ENCODE results near the gene PHF13. TPM values are rescaled to one million over a fixed set of nuclear protein-coding genes. Genes with fewer than 3 reads are reported as not detected.

The PHF13 gene
- total RNA-seq: 10.9 and 12.4 TPM in 2 replicates

DNA sequence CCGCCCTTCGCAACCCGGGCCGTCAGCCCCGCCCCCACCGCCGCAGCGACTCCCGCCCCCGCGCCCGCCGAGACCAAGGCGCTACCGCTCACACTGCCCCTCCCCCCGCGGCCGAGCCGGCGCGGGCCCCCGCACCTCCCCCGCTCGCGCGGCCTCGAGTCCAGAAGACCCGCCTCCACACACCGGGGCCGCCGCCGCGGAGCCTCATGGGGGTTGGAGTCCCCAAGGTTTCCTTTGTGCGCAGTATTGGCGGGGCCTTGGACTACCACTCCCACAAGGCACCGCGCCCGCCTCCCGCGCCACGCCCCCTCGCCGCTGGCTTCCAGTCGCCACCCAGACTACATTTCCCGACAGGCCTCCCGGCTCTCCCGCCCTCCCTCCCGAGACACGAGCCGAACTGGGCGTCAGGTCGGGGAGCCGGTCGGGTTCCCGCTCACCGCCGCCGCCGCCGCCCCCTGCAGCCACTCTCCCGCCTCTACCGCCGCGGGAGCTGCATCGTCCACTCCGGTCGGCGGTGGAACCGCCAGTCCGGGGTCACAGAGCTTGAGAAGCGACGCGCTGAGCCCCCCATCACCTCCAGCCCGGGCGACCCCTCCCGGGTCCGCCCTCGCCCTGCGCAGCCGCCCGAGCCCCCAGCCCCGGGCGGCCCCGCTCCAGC is at the start of gene PHF13:
Gene PHF13, plus strand, starts transcription at position 371 of the 658 bp plus-strand sequence. CDS start 336 bp downstream, outside the sequence.

DNA sequence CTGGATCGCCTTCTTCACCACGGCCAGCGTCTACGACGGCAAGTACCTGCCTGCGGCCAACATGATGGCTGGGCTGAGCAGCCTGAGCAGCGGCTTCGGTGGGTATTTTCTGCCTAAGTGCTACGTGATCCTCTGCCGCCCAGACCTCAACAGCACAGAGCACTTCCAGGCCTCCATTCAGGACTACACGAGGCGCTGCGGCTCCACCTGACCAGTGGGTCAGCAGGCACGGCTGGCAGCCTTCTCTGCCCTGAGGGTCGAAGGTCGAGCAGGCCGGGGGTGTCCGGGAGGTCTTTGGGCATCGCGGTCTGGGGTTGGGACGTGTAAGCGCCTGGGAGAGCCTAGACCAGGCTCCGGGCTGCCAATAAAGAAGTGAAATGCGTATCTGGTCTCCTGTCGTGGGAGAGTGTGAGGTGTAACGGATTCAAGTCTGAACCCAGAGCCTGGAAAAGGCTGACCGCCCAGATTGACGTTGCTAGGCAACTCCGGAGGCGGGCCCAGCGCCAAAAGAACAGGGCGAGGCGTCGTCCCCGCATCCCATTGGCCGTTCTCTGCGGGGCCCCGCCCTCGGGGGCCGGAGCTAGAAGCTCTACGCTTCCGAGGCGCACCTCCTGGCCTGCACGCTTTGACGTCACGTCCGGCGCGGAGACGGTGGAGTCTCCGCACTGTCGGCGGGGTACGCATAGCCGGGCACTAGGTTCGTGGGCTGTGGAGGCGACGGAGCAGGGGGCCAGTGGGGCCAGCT is 34.0 kb upstream of the PHF13 start, which contains the start of gene ZBTB48:
Gene ZBTB48, plus strand, starts transcription at position 621 of the 745 bp plus-strand sequence. CDS start 616 bp downstream, outside the sequence.

DNA sequence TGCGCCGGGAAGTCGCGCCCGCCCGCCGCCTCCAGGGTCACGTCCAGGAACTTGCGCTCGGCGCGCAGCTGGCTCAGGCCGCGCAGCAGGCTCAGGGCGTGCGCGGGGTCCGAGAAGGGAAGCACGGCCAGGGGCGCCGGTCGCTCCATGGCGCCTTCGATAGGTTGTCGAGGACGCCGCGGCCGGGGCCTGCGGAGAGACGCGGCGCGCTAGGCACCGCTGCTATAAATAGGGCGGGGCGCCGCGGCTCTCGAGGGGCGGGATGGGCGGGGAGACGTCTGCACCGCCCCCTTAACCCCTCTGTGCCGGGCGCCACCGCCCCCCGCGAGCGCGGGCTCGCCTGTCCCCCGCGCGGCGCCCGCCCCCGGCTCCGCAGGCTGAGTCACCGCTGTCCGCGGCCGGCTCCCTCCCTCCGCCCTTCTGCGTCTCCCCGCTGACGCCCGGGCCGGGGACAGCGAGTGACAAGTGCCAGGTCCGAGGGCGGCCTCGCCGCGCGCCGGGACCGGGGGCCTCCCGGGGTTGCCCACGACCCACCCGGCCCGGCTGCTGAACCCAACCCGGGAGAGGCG is 10.8 kb upstream of the PHF13 start, which contains the start of gene KLHL21:
Gene KLHL21, minus strand, starts transcription at position 201 of the 569 bp plus-strand sequence. Its CDS starts 52 bp downstream, at position 149.

DNA sequence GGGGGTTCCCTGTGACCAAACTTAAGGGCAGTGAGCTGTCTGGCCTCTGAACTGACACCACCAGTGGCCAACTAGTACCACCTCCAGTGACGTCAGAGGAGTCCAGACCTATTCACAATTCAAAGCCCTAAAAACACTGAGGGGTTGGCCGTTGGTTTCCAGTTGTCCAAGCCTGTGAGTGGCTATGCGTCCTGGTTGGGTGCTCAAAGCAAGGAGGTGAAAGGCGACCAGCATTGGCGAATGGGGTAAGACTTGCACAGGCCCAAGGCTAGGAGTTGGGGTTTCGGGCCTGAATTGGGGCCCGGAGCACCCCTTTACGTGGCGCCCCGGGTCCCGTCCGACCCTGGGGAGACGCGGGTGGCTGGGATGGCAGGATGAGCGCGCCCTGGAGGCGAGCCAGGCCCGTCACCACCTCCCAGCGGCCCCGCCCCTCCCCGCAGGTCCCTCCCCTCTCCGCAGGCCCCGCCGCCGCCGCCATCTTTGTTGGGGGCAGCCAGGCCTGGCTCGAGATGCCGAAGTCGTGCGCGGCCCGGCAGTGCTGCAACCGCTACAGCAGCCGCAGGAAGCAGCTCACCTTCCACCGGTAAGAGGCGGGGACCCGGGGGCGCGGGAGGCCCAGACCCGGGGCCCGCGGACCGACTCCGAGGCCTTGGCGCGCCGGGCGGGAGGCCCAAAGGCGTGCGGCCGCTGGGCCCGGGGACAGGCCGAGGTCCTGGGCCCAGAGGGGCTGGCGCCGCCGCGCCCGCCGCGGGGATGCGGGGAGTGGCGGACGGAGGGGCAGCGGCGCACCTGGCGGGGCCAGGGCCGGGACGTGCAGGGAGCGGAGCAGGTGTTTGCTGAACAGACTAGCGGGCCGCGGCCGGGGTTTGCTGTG is 11.4 kb downstream of the PHF13 start, which contains the start of gene THAP3:
Gene THAP3, plus strand, starts transcription at position 159 of the 874 bp plus-strand sequence. Its CDS starts 351 bp downstream, at position 510.

Other genes with a start within 250 kb of the PHF13 start
- 15.9 and 26.6 TPM in 2 replicates for gene ACOT7, start 220.0 kb upstream of the PHF13 start, total RNA-seq
- gene HES2, start 193.8 kb upstream of the PHF13 start, total RNA-seq: 0.09 and 0.16 TPM in 2 replicates
- gene ESPN, start 189.0 kb upstream of the PHF13 start, total RNA-seq: 0.17 TPM in 1 of 2 replicates, not detected in the other
- 4.3 and 4.7 TPM in 2 replicates for gene TNFRSF25, start 147.6 kb upstream of the PHF13 start, total RNA-seq
- 11.2 and 15.4 TPM in 2 replicates for gene PLEKHG5, start 122.1 kb upstream of the PHF13 start, total RNA-seq
- gene NOL9, start 59.2 kb upstream of the PHF13 start, total RNA-seq: 10.1 and 11.8 TPM in 2 replicates
- gene TAS1R1, start 58.4 kb upstream of the PHF13 start, total RNA-seq: 0.16 and 0.17 TPM in 2 replicates
- 15.1 and 16.0 TPM in 2 replicates for gene ZBTB48, start 33.7 kb upstream of the PHF13 start, total RNA-seq
- gene KLHL21, start 10.9 kb upstream of the PHF13 start, total RNA-seq: 39.6 and 65.8 TPM in 2 replicates
- 17.3 and 18.4 TPM in 2 replicates for gene THAP3, start 11.1 kb downstream of the PHF13 start, total RNA-seq
- 36.3 and 62.0 TPM in 2 replicates for gene DNAJC11, start 88.1 kb downstream of the PHF13 start, total RNA-seq
- gene CAMTA1, start 171.7 kb downstream of the PHF13 start, total RNA-seq: 50.8 and 56.7 TPM in 2 replicates

Data from bronchial smooth muscle cell (primary cell).